ENCODE results near the gene SPTSSA. TPM values are rescaled to one million over a fixed set of nuclear protein-coding genes. Genes with fewer than 3 reads are reported as not detected.

Gene SPTSSA
- total RNA-seq, 1 experiment from 2014 or later = 24.5 TPM

- Mint-ChIP-seq H3K4me1 (peaks cover 11% of the 10 kb centered on the region), H3K27me3 (ENCODE audit: low read depth) (no peaks in the 10 kb centered on the region), H3K9me3 (peaks cover 4% of the 10 kb centered on the region; the same call in 1 of the 2 replicates), H3K27ac (no peak overlapping the region), H3K36me3 (no peaks in the 10 kb centered on the region), H3K4me3 (no peak overlapping the region)
- no peak for ATAC-seq
- POLR2A ChIA-PET = no interaction called here
- TF ChIP-seq MYBL2 (CRISPR knock-in tag; IDR thresholded peaks at IDR 0.05) = no peak
- no peak for TF ChIP-seq ZNF263 (CRISPR knock-in tag; IDR thresholded peaks at IDR 0.05; ENCODE audit: low read depth)
- TF ChIP-seq EMX1 (CRISPR knock-in tag; IDR thresholded peaks at IDR 0.05) = no peak
- TF ChIP-seq ZBTB43 (CRISPR knock-in tag; IDR thresholded peaks at IDR 0.05) = no peak
- TF ChIP-seq HMGXB4 (CRISPR knock-in tag; IDR thresholded peaks at IDR 0.05) = no peak
- TF ChIP-seq NFATC4 (CRISPR knock-in tag; IDR thresholded peaks at IDR 0.05) = no peak
- no peak for TF ChIP-seq AR (CRISPR knock-in tag; IDR thresholded peaks at IDR 0.05)
- TF ChIP-seq FOXJ3 (CRISPR knock-in tag; IDR thresholded peaks at IDR 0.05; ENCODE audit: borderline replicate concordance) = no peak
- TF ChIP-seq KAT7 (CRISPR knock-in tag; IDR thresholded peaks at IDR 0.05; ENCODE audit: borderline replicate concordance) = no peak
- TF ChIP-seq MAX (CRISPR knock-in tag; IDR thresholded peaks at IDR 0.05) = no peak
- TF ChIP-seq ZNF121 (CRISPR knock-in tag; IDR thresholded peaks at IDR 0.05) = no peak
- no peak for TF ChIP-seq TCF7 (CRISPR knock-in tag; IDR thresholded peaks at IDR 0.05; ENCODE audit: low read depth)
- no peak for TF ChIP-seq MXD4 (CRISPR knock-in tag; IDR thresholded peaks at IDR 0.05; ENCODE audit: borderline replicate concordance)
- TF ChIP-seq RORB (CRISPR knock-in tag; IDR thresholded peaks at IDR 0.05) = no peak
- no peak for TF ChIP-seq ZNF317 (CRISPR knock-in tag; IDR thresholded peaks at IDR 0.05; ENCODE audit: borderline replicate concordance, low read depth)
- TF ChIP-seq HMGA2 (CRISPR knock-in tag; IDR thresholded peaks at IDR 0.05) = no peak
- no peak for TF ChIP-seq NR3C1 (CRISPR knock-in tag; conservative IDR thresholded peaks at IDR 0.05; ENCODE audit: low read depth)
- TF ChIP-seq NR1H2 (CRISPR knock-in tag; IDR thresholded peaks at IDR 0.05) = no peak
- no peak for DNase-seq (ENCODE audit: low spot score)
- CTCF ChIA-PET = interaction anchor here (0.9 to 1.1 kb wide), 2 partner anchors 12 to 45 kb away, joined by 3 to 4 read pairs; no protein-coding TSS in a partner anchor
These were observed 22.7 kb upstream of the SPTSSA start for GRCh38 chr14:34484726-34485125.

GRCh38 chr14:34482463-34482862 lies 20.4 kb upstream of the SPTSSA start:
- peaks cover 11% of the 10 kb centered on the region for H3K4me1 Mint-ChIP-seq
- ATAC-seq = no peak
- TF ChIP-seq CTCF (IDR thresholded peaks at IDR 0.05) (no peak), ZNF416 (CRISPR knock-in tag; IDR thresholded peaks at IDR 0.05) (no peak), USF1 (CRISPR knock-in tag; IDR thresholded peaks at IDR 0.05) (no peak), HMGA2 (CRISPR knock-in tag; IDR thresholded peaks at IDR 0.05) (no peak), TEAD1 (CRISPR knock-in tag; IDR thresholded peaks at IDR 0.05) (no peak), MYBL2 (CRISPR knock-in tag; IDR thresholded peaks at IDR 0.05) (no peak), IRF2 (CRISPR knock-in tag; IDR thresholded peaks at IDR 0.05; ENCODE audit: borderline replicate concordance, low read depth) (no peak), E2F4 (CRISPR knock-in tag; IDR thresholded peaks at IDR 0.05; ENCODE audit: borderline replicate concordance, low read depth) (no peak), ZNF671 (CRISPR knock-in tag; IDR thresholded peaks at IDR 0.05) (no peak), NR1H2 (CRISPR knock-in tag; IDR thresholded peaks at IDR 0.05) (no peak), NFATC4 (CRISPR knock-in tag; IDR thresholded peaks at IDR 0.05) (no peak)

More at GRCh38 chr14:34482463-34482862, 20.4 kb upstream of the SPTSSA start:
- H3K27ac Mint-ChIP-seq = no peak overlapping the region; the same call in 1 of the 2 replicates
- ChIA-PET POLR2A (no interaction called here), CTCF (no interaction called here)
- no peaks in the 10 kb centered on the region for H3K36me3 Mint-ChIP-seq
- no peak overlapping the region for H3K4me3 Mint-ChIP-seq
- no peak for DNase-seq (ENCODE audit: low spot score)
- H3K9me3 Mint-ChIP-seq = peaks cover 4% of the 10 kb centered on the region; the same call in 1 of the 2 replicates
- no peaks in the 10 kb centered on the region for H3K27me3 Mint-ChIP-seq (ENCODE audit: low read depth)
